ENCODE measurements around the gene MED27.
A peak's percentile ranks its signal among the peaks of the same experiment; 100 is the strongest.

Gene MED27

DNA sequence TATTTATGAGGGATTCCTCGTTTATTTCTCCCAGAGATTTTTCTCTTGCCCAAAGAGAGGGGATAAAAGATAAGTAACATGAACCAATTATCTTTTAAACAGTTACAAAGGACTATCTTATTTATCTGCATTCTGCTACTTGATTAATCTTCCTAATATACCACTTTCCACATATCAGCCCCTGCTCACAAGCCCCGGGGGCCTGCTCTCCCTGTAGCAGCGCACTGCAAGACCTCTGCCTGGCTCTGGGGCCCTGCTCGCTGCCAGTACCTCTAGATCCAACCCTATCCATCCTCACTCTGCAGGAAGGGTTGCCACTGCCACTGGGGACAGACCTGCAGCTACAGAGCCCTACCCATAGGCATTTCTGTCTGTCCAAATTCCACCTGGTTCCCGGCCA, 75.3 kb downstream of the MED27 start:
- Histone ChIP-seq H3K27me3 (ENCODE audit: insufficient read depth, poor library complexity, severe bottlenecking) (no peaks in the 10 kb centered on the region), H3K27ac (replicated peaks) (no peak overlapping the region), H3K4me3 (replicated peaks; ENCODE audit: insufficient read depth, low read length) (no peak overlapping the region)
- no peak for DNase-seq (ENCODE audit: low read depth in 1 of 2, low spot score in 1 of 2)
- no peak for TF ChIP-seq SPI1 (IDR thresholded peaks at IDR 0.05; ENCODE audit: borderline replicate concordance, low read depth)

GRCh38 chr9:132003896-132004295, 75.8 kb downstream of the MED27 start:
- no peak overlapping the region for H3K27ac ChIP-seq (replicated peaks)
- peak in 1 of 2 experiments; percentile 36 for DNase-seq (ENCODE audit: low read depth in 1 of 2, low spot score in 1 of 2)

DNA sequence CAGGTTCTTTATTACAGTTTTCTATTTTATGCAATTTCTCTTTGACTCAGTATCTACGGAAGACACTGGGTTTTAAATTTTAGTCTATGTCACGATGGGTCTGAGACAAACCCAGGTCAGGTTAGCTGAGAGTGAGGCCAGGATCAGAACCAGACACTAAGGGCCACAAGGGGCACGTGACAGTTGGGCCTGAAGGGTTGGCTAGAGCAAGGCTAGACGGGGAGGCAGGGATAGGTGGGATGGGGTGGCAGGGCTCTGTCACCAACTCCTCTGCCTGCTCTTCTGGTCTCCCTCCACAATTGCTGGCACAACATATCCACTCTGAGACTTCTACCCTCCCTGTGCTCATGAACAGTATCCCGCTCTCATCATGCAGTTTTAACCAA, 76.4 kb downstream of the MED27 start:
- no peak for DNase-seq (ENCODE audit: low read depth in 1 of 2, low spot score in 1 of 2)
- TF ChIP-seq GABPA (IDR thresholded peaks at IDR 0.05; ENCODE audit: low read depth), result no peak
- no peak for TF ChIP-seq REST (IDR thresholded peaks at IDR 0.05; ENCODE audit: insufficient replicate concordance, low read depth)
- Histone ChIP-seq H3K4me3 (replicated peaks; ENCODE audit: insufficient read depth, low read length) (no peak overlapping the region), H3K27me3 (ENCODE audit: insufficient read depth, poor library complexity, severe bottlenecking) (no peaks in the 10 kb centered on the region), H3K27ac (replicated peaks) (no peak overlapping the region)

More at GRCh38 chr9:132003896-132004295, 75.8 kb downstream of the MED27 start:
- TF ChIP-seq GABPA (IDR thresholded peaks at IDR 0.05; ENCODE audit: low read depth) (no peak), SPI1 (IDR thresholded peaks at IDR 0.05; ENCODE audit: borderline replicate concordance, low read depth) (peak; percentile 34; the same call in 1 of the 2 replicates)
- TF ChIP-seq, protein P1, sequence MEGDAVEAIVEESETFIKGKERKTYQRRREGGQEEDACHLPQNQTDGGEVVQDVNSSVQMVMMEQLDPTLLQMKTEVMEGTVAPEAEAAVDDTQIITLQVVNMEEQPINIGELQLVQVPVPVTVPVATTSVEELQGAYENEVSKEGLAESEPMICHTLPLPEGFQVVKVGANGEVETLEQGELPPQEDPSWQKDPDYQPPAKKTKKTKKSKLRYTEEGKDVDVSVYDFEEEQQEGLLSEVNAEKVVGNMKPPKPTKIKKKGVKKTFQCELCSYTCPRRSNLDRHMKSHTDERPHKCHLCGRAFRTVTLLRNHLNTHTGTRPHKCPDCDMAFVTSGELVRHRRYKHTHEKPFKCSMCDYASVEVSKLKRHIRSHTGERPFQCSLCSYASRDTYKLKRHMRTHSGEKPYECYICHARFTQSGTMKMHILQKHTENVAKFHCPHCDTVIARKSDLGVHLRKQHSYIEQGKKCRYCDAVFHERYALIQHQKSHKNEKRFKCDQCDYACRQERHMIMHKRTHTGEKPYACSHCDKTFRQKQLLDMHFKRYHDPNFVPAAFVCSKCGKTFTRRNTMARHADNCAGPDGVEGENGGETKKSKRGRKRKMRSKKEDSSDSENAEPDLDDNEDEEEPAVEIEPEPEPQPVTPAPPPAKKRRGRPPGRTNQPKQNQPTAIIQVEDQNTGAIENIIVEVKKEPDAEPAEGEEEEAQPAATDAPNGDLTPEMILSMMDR (IDR thresholded peaks at IDR 0.05; ENCODE audit: insufficient read depth, low read length), result no peak
- Histone ChIP-seq H3K4me3 (replicated peaks; ENCODE audit: insufficient read depth, low read length) (no peak overlapping the region), H3K27me3 (ENCODE audit: insufficient read depth, poor library complexity, severe bottlenecking) (no peaks in the 10 kb centered on the region)

DNA sequence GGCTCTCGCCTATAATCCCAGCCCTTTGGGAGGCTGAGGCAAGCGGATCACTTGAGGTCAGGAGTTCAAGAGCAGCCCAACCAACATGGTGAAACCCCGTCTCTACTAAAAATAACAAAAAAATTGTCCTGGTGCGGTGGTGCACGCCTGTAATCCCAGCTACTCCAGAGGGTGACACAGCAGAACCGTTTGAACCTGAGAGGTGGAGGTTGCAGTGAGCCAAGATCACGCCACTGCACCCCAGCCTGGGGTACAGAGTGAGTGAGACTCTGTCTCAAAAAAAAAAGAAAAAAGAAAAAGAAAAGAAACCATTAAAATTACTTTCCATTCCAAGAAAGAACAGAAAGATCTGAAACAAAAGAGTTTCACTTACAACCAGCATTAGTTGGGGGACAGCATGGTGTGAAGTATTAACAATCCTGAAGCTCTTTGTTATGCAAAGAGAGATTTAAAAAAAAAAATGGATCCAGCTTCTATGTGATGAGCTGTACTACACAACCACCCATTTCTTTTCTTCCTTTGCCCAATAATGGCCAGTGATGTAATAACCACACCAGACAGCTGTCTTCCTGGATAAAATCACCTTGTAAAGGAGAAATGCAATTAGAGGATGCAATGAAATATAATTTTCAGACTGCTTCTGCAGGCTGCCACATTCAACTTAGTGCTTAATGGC, 76.9 kb downstream of the MED27 start:
- DNase-seq (ENCODE audit: low read depth in 1 of 2, low spot score in 1 of 2), result peak in 1 of 2 experiments; percentile 68

More for the DNA sequence above, 76.9 kb downstream of the MED27 start:
- no peak overlapping the region for H3K27ac ChIP-seq (replicated peaks)
- H3K4me3 ChIP-seq (replicated peaks; ENCODE audit: insufficient read depth, low read length), result no peak overlapping the region
- no peaks in the 10 kb centered on the region for H3K27me3 ChIP-seq (ENCODE audit: insufficient read depth, poor library complexity, severe bottlenecking)
- TF ChIP-seq, protein P1 (IDR thresholded peaks at IDR 0.05; ENCODE audit: insufficient read depth, low read length), result no peak
- TF ChIP-seq GABPA (IDR thresholded peaks at IDR 0.05; ENCODE audit: low read depth) (no peak), REST (IDR thresholded peaks at IDR 0.05; ENCODE audit: insufficient replicate concordance, low read depth) (no peak), POLR2AphosphoS5 (IDR thresholded peaks at IDR 0.05; ENCODE audit: low read depth) (no peak), SPI1 (IDR thresholded peaks at IDR 0.05; ENCODE audit: borderline replicate concordance, low read depth) (no peak)

Measured in HL-60 (cell line).